DND-41 (cell line): ENCODE data around the gene FBXO28.

ENCODE experiments used
- ATAC-seq: fragments of 200-7000 bp; cut with Tn5 transposase; 3 replicates; pipeline ENCODE4 v1.9.1; 2021; ENCODE audit warnings: low read depth; ENCODE audit not compliant: insufficient read depth
- DNase-seq: peaks from one replicate; pipeline ENCODE4 v3.0.0-alpha.2; 2020
- H2AFZ ChIP-seq: 2 replicates; pipeline ENCODE4 v1.6.0; 2012; ENCODE audit warnings: low read depth, low read length
- H3K27ac ChIP-seq: 2 replicates; pipeline ENCODE4 v1.5.1; 2012; ENCODE audit warnings: low read length, inconsistent platforms
- H3K27me3 ChIP-seq: fragments of 200-600 bp; sonication (generic); 2 replicates; pipeline ENCODE4 v1.6.0; 2012; ENCODE audit warnings: low read length, mild to moderate bottlenecking, inconsistent platforms; ENCODE audit not compliant: insufficient read depth, poor library complexity
- H3K36me3 ChIP-seq: 2 replicates; pipeline ENCODE4 v1.5.1; 2012; ENCODE audit warnings: low read length, inconsistent platforms; ENCODE audit not compliant: insufficient read depth
- H3K4me1 ChIP-seq: 2 replicates; pipeline ENCODE4 v1.5.1; 2012; ENCODE audit warnings: mild to moderate bottlenecking, low read length; ENCODE audit not compliant: insufficient read depth
- H3K4me2 ChIP-seq: 2 replicates; pipeline ENCODE4 v1.6.0; 2012; ENCODE audit warnings: mild to moderate bottlenecking, moderate library complexity, low read length, inconsistent platforms; ENCODE audit not compliant: insufficient read depth
- H3K4me3 ChIP-seq, 2 experiments: fragments of 200-600 bp in 1 of 2; shearing (Covaris generic) in 1 of 2; 2 replicates each; pipeline ENCODE4 v1.5.1; 2012 to 2016; ENCODE audit warnings: inconsistent platforms in 2 of 2, low read length in 2 of 2, mild to moderate bottlenecking in 2 of 2, low read depth in 1 of 2, moderate library complexity in 1 of 2
- H3K79me2 ChIP-seq: 2 replicates; pipeline ENCODE4 v1.6.0; 2012; ENCODE audit warnings: low read length, inconsistent platforms; ENCODE audit not compliant: insufficient read depth
- H3K9ac ChIP-seq: 2 replicates; pipeline ENCODE4 v1.6.0; 2012; ENCODE audit warnings: low read depth, mild to moderate bottlenecking, inconsistent platforms, low read length, moderate library complexity
- H3K9me3 ChIP-seq: 2 replicates; pipeline ENCODE4 v1.5.1; 2012; ENCODE audit warnings: low read length, moderate library complexity, mild to moderate bottlenecking, inconsistent platforms; ENCODE audit not compliant: insufficient read depth, severe bottlenecking
- H4K20me1 ChIP-seq: 2 replicates; pipeline ENCODE4 v1.6.0; 2012; ENCODE audit warnings: low read length; ENCODE audit not compliant: insufficient read depth
- EZH2 ChIP-seq: IDR thresholded peaks from 3 replicates; pipeline ENCODE4 v1.6.1; 2012; ENCODE audit warnings: borderline replicate concordance, low read depth, mild to moderate bottlenecking, moderate library complexity, low read length, inconsistent platforms; ENCODE audit not compliant: severe bottlenecking
- TF ChIP-seq, protein P1 (sequence below): IDR thresholded peaks from 2 replicates; pipeline ENCODE4 v1.5.1; 2012; ENCODE audit warnings: borderline replicate concordance, low read length, moderate library complexity, mild to moderate bottlenecking; ENCODE audit not compliant: poor library complexity, severe bottlenecking; ENCODE audit errors: extremely low read depth

The FBXO28 gene

DNA sequence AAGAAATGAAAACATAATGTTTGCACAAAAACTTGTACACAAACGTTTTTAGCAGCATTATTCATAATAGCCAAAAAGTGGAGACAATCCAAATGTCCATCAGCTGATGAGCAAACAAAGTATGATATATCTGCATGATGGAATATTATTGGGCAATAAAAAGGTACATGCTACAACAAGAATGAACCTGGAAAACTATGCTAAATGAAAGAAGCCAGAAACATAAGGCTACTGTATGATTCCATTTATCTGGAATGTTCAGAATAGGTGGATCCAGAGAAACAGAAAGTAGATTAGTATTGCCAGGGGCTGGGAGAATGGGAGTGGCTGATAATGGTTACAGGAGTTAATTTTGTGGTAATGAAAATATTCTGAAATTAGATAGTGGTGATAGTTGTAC lies 19.0 kb downstream of the FBXO28 start:
- no peak overlapping the region for H2AFZ ChIP-seq
- no peaks in the 10 kb centered on the region for H4K20me1 ChIP-seq
- ATAC-seq = no peak
- H3K4me3 ChIP-seq = no peak overlapping the region
- no peaks in the 10 kb centered on the region for H3K4me1 ChIP-seq
- no peaks in the 10 kb centered on the region for H3K9me3 ChIP-seq
- H3K27me3 ChIP-seq = no peaks in the 10 kb centered on the region
- no peak overlapping the region for H3K9ac ChIP-seq
- peaks cover 62% of the 10 kb centered on the region for H3K36me3 ChIP-seq
- TF ChIP-seq, protein P1, sequence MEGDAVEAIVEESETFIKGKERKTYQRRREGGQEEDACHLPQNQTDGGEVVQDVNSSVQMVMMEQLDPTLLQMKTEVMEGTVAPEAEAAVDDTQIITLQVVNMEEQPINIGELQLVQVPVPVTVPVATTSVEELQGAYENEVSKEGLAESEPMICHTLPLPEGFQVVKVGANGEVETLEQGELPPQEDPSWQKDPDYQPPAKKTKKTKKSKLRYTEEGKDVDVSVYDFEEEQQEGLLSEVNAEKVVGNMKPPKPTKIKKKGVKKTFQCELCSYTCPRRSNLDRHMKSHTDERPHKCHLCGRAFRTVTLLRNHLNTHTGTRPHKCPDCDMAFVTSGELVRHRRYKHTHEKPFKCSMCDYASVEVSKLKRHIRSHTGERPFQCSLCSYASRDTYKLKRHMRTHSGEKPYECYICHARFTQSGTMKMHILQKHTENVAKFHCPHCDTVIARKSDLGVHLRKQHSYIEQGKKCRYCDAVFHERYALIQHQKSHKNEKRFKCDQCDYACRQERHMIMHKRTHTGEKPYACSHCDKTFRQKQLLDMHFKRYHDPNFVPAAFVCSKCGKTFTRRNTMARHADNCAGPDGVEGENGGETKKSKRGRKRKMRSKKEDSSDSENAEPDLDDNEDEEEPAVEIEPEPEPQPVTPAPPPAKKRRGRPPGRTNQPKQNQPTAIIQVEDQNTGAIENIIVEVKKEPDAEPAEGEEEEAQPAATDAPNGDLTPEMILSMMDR = no peak
- no peak for TF ChIP-seq EZH2
- peaks cover 14% of the 10 kb centered on the region for H3K79me2 ChIP-seq
- DNase-seq = no peak
- H3K4me2 ChIP-seq = no peak overlapping the region
- no peak overlapping the region for H3K27ac ChIP-seq

DNA sequence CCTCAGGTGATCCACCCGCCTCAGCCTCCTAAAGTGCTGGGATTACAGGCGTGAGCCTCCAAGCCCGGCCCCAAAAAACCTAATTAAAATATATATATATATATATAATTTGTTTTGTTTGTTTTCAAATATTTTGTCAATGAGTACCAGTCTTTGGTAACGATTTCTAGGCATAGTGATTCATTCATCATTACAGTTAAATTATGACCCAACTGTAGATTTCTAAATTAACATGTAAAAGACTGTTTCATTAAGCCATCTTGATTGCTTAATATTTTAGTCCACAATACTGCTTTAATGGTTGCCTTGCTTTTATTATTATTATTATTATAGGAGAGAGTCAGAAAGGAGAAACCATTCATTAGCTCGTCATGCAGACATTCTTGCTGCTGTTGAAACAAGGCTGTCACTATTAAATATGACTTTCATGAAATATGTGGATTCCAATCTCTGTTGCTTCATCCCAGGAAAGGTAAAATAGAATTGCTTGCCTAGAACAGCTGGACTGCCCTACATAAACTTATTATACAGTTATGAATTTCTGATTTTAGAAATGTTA lies 19.9 kb downstream of the FBXO28 start:
- Histone ChIP-seq H2AFZ (no peak overlapping the region), H4K20me1 (no peaks in the 10 kb centered on the region), H3K36me3 (peaks cover 70% of the 10 kb centered on the region), H3K9ac (no peak overlapping the region), H3K4me3 (no peak overlapping the region), H3K9me3 (no peaks in the 10 kb centered on the region), H3K4me1 (no peaks in the 10 kb centered on the region), H3K4me2 (no peak overlapping the region), H3K79me2 (peaks cover 5% of the 10 kb centered on the region), H3K27me3 (no peaks in the 10 kb centered on the region), H3K27ac (no peak overlapping the region)
- TF ChIP-seq EZH2 = no peak
- TF ChIP-seq, protein P1 = no peak
- ATAC-seq = no peak
- DNase-seq = no peak

DNA sequence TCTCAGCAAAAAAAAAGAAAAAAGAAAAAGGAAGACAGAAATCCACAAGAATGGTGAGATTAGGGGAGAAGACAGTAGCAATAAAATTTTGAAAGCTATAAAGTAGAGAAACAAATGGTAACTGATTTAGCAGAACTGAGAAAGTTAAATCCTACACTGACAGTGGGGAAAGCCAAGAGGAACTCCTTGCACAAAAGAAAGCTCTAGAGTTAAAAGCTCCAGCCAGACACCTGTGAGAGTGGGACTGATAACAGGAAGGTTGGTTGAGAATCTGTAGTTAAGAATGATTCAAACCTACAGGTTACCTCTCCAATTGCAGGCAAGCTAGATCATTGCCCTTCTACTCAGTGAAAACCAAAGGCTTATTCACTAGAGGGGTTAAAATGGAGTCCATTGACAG lies 23.6 kb downstream of the FBXO28 start:
- Histone ChIP-seq H2AFZ (no peak overlapping the region), H3K4me3 (no peak overlapping the region), H3K36me3 (peaks cover 60% of the 10 kb centered on the region), H4K20me1 (no peaks in the 10 kb centered on the region), H3K4me1 (no peaks in the 10 kb centered on the region), H3K79me2 (no peaks in the 10 kb centered on the region), H3K27ac (no peak overlapping the region), H3K27me3 (no peaks in the 10 kb centered on the region), H3K4me2 (no peak overlapping the region), H3K9me3 (no peaks in the 10 kb centered on the region), H3K9ac (no peak overlapping the region)
- DNase-seq (no peak), ATAC-seq (no peak)
- TF ChIP-seq EZH2 = no peak
- TF ChIP-seq, protein P1 = no peak

DNA sequence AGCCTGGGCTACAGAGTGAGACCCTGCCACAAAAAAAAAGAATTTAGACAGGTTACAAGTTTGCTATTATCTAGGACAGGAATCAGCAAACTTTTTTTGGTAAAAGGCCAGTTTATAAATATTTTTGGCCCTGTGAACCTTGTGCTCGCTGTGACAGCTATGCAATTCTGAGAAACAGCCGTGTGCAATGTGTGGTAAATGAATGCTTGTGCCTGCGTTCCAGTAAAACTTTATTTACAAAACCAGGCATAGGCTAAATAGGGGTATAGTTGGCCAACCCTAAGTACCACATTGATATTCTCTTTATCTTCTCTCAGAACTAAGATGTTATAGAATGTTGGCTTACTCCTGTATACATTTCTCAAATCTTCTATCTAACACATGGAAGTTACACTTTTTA lies 24.3 kb downstream of the FBXO28 start:
- H3K4me3 ChIP-seq = no peak overlapping the region
- H2AFZ ChIP-seq = no peak overlapping the region
- no peaks in the 10 kb centered on the region for H3K4me1 ChIP-seq
- TF ChIP-seq, protein P1 = no peak
- TF ChIP-seq EZH2 = no peak
- DNase-seq (no peak), ATAC-seq (no peak)
- H4K20me1 ChIP-seq = no peaks in the 10 kb centered on the region
- no peak overlapping the region for H3K9ac ChIP-seq
- H3K27ac ChIP-seq = no peak overlapping the region
- H3K27me3 ChIP-seq = no peaks in the 10 kb centered on the region
- no peak overlapping the region for H3K4me2 ChIP-seq
- H3K79me2 ChIP-seq = no peaks in the 10 kb centered on the region
- H3K36me3 ChIP-seq = peaks cover 55% of the 10 kb centered on the region
- H3K9me3 ChIP-seq = no peaks in the 10 kb centered on the region
